Tongue (tissue), 2 donors: ENCODE data around the gene EPS8L3. TPM values are rescaled to one million over a fixed set of nuclear protein-coding genes. Genes with fewer than 3 reads are reported as not detected.
"Not testable (repeated sequence)": the region's sequence is repeated elsewhere in the genome, so short reads cannot be mapped to it uniquely, and the experiment has no call there.

Experiments
- DNase-seq: peaks from one replicate; pipeline ENCODE4 v3.0.0-alpha.2; 2015
- total RNA-seq: library from RNA; depleted of rRNA; stranded (reverse); fragments of >200 nt; gene quantifications from one replicate; pipeline ENCODE4 v1.2.3, GENCODE V29; 2014

EPS8L3 gene
- total RNA-seq, 1 donor from 2014 or later = not detected

DNA sequence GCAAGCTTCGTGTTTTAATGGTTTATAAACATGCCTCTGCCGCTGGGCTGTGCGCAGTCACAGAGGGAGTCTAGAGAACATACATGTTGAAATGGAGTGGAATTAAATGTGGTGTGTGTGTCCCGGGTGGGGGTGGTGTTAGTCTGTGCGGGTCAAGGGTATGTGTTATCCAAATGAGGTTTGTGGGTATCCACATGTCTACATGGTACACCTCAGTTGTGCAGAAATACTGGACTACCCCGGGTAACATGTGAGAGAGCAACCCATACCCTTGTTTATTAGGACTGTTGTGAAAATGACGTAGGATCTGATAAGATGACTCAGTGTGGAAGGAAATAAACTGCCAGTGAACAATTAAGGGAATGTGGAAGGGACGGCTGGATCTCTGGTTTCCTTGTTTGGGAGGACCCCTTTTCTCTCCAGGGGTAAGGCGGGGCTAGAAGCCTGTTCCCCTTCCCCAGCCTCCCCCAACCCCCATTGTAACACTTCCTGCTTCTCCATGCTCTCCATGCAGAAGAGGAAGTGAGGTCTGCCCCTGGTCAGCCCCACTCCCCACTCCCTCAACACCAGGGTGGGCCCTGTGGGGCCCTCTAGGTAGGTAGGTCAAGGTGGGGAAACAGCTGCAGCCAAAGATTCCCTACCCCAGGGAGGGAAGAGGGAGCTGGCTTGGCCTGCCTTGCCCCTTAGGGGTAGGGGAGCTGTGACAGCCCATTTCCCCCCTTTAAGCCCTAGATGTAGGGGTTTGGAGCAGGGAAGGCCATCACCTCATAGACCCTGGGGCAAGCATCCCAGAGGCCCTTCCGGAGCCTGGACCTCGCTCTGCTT lies 690 bp downstream of the EPS8L3 start:
- no peak for DNase-seq

DNA sequence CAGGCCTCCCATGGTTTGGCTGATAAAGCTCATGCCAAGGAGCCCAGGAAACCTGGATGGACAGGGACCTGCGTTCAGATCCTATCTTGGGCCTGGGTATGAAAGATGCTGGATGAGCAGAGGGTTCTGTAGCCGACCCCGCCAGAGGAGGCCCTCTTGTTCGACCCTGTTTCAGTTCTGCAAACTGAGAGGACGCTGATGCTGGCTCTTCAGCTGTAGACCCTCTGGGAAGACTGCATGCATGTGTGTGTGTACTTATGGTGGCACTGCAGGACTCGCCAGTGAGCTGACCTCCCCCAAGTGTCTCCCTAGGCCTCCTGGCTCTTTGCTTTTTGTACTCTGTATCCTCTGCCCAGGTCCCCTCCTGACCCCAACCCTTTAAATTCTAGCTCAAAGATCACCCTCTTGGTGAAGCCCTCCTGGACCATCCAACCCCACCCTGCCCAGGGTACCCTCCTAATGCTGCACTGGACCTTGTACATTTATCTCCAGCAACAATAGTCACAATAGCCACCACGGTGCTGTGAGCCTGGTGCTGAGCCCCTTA lies 1.6 kb downstream of the EPS8L3 start:
- DNase-seq = no peak

DNA sequence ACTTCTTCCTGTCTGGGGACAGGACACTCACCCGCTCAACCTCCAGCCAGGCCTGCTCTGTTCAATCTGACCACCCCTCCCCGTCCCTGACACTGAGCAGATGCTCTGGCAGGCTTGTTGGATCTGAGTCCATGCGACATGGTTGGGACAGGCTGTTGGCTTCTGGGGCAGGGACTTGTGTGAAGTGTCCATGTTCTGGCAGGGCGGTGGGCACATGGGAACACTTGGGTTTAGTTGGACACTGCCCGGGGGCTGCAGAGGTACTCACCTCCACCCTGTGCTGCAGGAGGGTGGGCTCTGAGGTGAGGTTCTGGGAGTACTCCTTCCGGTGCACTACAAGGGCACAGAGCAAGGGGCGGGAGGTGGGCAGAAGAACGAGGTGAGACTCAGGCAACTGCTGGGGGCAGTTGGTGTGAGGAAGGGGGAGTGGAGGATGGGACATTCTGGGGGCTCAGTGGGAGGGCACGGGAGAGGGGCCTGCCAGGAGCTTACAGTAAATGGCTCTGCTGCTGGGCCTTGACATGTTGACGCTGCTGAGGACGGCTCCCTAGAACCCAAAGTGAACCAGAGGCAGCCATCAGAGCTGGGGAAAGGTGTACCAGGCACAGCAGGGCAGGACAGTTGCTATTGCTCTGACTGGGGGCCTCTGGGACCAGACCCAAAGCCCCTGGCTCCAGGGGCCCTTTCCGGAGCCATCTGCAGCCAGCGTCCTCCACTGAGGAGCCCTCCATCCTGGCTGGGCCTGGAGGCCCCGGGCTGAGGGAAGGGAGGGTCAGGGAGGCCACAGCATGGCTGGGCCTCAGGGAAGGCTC lies 2.3 kb downstream of the EPS8L3 start:
- DNase-seq = no peak

DNA sequence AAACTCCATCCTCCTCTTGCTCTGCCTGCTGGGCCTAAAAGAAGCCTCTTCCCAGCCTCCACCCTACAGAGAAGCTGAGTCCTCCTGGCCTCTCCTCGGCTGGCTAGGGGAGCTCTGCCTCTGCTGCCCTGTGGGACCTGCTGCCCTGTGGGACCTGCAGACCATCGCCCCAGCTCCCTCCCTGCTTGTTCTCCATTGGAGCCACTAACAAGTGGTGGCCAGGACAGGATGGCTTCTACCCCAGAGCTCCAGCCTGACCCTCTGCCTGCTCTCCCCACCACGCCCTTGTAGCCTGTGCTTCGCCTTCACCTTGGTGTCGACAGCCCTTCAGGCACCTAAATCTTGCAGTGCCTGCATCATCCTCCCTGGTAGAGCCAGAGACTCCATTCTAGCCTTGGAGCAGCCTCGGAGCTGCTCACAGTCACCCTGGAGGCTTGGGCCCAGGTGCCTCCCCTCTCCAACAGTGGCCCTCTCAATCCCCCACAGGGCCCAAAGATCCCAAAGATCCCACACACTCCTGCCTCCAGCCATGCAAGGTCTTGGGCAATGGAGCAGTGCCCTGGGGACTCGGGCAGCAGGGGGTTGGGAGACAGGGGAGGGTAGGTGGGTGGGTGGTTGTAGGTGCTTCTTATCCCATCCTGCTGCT lies 3.0 kb downstream of the EPS8L3 start:
- no peak for DNase-seq

DNA sequence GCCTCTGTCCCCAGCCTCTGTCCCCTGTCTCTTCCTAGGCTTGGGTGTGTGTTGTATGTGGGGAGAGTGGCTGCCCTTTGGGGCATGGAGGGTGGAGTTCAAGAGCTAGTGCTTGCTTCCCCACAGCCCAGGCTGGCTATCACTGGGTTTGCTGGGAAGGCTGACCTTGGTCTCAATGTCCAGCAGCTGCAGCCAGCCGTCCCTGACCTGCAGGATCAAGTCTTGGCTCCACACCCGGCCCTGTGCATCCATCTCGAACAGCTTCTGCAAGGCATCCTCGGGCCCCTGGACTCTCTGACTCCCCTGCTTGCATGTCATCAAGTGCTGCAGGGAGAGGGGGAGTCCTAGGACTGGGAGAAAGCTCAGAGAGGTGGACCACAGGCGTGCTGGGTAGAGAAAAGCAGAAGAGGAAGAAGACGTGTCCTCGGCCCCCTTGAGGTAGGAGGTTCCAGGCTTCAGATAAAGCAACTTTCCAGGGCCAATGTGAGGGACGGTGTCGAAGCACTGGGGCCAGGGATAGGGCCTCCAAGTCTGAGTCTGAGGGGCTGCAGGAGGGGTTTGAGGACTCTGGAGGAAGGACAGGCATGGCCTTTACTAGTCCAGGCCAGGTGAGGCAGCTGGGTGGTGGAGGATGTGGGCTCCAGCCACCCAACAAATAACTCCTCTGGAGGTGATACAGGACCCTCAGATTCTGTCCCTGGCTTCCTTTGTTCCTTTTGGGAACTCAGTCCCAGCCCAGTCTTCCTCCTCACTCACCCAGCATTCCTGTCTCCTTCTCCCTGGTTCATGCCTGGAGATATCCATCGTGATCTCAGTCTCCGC lies 4.0 kb downstream of the EPS8L3 start:
- no peak for DNase-seq

DNA sequence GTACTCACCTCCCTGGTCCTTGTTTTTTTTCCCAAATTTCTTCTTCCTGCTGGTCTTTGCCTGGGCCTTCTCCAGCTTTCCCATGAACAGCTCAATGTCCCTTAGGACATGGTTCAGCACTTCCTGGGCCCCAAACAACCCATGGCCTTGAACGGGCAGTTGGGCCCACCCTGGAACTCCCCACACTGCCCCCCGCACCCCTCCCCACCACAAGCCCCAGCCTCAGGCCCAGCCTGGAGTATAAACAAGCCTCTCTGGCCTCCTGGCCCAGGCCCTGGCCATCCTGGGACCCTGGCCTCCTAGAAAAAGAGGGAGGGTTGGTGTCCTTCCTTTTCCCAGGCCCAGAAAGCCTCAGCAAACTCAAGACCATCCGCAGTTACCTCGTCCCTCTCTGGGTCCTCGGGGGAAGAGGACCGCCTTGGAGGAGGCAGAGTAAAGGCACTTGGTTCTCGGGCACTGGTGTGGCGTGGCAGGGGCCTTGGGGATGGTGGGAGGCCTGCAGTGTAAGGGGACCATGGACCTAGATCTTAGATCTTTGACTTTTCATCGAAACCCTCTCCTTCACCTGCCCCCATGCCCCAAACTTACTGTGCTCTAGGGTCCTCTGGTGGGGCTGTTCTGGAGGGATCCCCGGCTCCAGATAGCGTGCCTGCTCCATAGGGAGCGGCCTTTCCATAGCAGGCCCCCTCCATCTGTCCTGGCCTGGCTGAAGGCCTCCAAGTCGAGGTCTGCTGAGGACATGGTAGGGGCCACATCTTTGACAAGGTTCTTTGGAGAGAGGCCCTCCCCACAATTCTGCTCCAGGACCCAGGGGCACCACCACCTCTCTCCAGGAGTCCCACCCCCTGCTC lies 5.6 kb downstream of the EPS8L3 start:
- DNase-seq = no peak

DNA sequence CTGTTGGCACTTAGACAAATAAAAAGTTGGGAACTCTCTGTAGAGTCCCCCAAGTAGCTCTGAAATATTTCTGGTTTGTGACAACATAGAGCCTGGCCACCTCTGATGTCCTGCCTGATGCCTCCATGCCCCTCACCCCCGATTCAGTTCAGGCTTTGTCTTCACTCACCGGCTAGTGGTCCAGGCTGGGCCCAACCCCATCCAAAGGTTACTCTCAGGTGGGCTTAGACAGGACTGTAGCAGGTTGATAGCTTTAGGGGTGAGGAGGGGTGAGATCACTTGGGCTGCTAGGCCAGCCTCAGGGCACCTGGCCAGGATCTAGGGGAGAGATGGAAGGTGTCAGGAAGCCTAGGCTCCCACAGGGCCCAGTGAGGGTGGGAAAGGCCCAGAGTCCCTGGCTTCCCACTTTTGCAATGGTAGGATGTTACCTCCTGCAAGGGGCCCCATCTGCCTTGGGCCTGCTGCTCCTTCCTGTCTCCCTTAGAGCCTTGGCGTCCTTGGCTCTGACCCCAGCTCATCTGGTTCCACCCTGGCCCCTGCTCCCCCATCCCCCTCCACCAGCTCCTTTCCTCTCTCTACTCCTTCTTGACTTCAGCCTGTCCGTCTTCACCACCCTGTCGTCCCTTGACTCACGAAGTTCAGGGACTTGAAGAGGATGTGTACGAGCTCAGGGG lies 6.7 kb downstream of the EPS8L3 start:
- DNase-seq = no peak

DNA sequence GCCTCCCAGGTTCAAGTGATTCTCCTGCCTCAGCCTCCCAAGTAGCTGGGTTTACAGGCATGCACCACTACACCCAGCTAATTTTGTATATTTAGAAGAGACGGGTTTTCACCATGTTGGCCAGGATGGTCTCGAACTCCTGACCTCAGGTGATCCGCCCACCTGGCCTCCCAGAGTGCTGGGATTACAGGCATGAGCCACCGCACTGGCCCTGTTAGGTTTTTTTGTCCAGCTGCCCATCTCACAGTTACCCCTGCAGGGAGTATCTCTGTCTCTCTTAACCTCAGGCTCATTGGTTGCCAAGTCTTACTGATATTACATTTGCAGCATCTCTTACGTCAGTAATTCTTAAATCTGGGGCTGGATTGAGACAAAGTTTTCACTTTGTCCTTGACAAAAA lies 7.4 kb downstream of the EPS8L3 start:
- not testable (repeated sequence) for DNase-seq

DNA sequence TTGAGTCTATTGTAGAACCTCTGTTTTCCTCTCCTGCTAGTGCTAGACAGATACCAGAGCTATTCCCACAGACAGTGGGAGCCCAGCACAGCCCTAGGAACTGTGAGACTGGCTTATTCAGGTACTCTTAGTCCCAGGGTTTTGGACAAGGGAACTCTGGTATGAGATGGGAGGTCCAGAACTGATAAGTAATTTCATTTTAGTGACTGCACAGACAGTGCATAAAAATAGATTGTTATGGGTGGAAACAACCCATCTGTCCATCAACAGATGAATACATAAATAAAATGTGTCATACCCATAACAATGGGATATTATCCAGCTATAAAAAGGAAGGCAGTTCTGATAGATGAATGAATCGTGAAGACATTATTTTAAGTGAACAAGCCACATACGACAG lies 9.0 kb downstream of the EPS8L3 start:
- DNase-seq = no peak

DNA sequence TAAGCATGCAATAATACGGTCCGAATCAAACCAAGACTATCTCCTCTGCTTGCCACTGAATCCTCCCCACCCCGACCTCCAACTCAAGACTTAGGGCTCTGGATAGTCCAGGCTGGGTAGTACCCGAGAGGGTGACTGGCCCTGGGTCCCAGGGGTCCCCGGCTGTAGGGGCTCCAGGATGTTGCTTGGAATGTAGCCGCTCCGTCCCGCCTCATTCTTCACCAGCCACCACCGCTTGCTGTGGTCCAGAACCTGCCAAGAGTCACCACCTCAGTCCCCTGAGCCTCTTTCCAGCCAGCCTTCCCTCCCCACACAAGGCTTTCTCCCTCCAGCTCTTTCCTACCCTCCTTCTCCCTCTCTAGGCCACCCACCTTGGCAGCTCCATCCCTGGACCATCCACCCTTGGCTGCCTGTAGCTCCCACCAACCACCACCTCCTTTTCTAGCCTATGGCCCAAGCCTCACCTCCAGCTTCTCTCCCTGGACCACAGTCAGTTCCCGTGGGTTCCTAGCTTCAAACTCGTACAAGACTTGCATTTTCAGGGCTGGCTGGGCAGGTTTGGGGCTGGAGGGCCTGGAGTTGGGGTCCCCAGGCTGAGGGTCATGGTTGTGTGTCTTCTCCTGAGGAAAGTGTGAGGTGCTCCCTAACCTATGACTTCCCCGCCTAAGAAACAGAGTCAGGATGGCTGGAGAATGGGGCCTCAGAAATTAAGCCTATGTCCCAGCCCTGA lies 12.0 kb downstream of the EPS8L3 start:
- no peak for DNase-seq

DNA sequence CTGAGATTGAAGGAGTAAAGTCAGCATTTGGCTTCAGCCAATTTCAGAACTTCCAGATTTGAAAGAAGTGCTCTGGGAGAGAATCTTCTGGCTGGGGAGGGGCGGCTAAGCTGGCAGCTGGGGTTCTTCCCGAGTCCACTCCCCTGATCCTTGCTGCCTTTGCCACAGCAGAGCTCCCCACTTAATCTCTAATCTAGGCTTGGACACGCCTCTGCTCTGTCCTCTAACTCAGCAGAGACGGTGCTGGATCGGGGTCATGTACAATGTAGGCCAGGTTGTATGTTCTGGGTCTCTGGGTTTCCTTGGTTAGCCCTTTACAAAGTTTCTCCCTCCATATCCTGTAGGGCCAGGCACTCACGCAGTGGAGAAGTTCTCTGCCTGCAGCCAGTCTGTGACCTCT lies 12.8 kb downstream of the EPS8L3 start:
- no peak for DNase-seq

DNA sequence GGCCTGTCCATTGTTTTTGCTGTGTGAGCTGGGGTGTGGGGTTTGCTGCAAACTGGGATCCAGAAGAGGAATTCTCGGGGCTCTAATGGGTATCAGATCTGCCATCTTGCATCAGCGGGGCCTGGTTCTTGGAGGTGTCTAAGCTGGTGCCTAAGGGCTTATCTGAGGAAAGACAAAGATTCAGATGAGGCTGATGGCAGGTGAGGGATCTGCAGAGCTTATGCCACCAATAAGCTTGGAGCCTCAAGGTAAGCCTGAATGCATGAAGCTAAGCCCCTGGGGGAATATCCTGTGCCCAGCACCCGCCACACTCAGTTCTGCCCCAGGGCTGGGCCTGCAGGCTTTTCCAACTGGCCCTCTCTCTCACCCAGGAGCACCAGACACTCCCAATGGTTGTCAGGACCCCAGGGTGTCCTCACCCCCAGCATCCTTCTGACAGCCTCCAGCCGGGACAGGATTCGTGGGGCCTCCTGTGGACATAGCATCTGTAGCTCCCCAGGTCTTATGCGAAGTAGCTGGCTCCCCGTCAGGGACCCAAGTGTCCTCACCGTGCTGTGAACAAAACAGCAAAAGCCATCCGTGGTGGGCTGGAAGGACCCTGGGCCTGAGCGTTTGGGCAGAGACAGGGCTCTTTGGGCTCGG lies 13.4 kb downstream of the EPS8L3 start:
- DNase-seq = no peak

DNA sequence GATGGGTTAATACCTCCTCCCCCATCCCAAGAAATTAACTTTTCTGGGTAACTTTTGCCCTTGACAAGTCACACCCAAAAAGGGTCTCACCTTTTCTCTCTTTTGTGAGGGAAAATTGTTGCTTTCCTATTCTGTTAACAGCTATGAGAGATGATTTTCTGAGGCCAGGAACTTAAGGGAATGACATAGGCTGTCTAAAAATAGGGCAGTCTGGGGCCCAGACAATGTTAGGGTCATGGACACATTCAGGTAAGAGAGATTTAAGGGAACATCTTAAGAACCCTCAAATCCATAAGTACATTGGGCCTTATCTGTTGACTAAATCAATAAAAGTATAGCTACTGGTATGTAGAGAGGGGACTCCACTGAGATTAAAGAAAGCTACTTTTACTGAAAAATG lies 14.5 kb downstream of the EPS8L3 start:
- no peak for DNase-seq

DNA sequence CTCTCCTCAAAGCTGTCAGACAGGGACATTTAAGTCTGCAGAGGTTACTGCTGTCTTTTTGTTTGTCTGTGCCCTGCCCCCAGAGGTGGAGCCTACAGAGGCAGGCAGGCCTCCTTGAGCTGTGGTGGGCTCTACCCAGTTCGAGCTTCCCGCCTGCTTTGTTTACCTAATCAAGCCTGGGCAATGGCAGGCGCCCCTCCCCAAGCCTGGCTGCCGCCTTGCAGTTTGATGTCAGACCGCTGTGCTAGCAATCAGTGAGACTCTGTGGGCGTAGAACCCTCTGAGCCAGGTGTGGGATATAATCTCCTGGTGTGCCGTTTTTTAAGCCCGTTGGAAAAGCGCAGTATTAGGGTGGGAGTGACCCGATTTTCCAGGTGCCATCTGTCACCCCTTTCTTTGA lies 15.4 kb downstream of the EPS8L3 start:
- DNase-seq = not testable (repeated sequence)

DNA sequence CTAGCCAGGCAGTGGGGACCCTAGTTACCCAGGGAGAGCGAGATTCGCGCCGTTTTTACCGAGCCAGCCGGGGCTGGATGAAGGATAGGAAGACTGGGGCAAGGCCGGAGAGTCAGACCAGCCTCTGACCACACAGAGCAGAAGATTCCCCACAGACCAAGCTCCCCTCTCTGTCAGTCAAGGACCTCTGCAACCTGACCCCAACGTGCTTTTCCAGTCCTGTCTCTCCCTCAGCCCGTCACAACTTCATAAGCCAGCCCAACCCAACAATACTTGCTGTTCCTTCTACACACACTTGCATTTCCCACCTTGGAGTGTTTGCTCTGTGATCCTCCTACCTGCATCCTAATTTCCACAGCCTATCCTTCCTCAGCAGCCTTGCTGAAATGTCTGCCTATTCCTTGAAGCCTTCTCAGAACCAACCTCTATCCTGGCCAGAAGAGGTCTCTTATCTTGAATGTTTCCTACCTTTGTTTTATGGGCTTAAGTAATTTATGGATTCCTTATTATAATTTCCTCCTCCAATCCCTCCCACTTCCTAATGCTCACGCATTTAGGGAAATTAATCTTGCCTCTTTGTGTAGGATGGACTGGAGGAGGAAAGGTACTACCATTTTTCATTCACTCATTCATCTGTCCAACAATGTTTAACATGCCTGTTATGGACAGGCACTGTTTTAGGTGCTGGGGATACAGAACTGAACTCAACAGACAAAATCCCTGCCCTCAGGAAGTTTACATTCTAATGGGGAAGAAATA lies 22.9 kb downstream of the EPS8L3 start, which contains the start of gene GSTM3:
Gene GSTM3 (minus strand): TSS at position 424 of the 759 bp plus-strand sequence. CDS start 751 bp downstream, outside the sequence.
- DNase-seq = no peak

DNA sequence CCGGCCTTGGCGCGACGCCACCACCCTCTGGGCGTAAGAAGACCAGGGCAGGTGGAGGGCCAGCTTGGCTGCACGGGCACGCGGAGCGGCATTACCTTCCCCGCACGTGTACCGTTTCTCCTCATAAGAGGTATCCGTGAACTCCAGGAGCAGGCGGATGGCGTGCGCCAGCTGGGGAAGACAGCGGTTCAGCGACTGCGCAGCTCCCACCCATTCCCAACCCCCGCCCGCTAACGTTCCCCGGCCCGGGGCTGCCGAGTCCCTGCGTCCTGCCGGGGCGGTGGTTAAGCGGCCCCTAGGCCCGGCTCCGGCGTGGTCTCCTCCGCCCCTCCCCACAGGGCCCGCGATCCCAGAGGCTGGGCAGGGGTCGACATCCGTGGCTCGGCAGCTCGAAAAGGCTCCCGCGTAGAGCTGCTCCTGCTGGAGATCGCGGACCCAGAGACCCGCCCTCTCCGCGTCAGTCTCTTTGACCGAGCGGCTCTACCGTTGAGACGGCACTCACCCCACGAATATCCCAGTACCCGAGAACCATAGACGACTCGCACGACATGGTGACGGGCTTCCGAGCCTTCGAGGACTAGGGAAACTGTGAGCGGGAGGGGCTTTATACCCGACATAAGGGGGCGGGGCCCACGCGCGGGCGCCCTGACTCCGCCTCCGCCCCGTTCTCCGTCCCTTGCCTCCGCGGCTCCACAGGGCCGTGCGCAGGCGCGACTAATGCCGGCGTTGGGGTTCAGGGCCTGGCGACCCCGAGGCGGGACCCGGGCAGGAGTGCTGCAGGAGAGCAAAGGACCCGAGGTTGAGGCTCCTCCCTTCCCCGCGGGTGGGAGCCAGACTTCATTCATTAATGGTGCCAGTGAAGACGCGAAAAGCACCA lies 23.7 kb downstream of the EPS8L3 start:
- peak; percentile 86 for DNase-seq
